ENCODE results near the gene GJD3. TPM values are rescaled to one million over a fixed set of nuclear protein-coding genes. Genes with fewer than 3 reads are reported as not detected.

The GJD3 gene
- total and polyA plus RNA-seq, 9 of the 15 experiments (the other 6 are each of a cell fraction or from before 2014, with no cell fraction given) = 0.17 to 0.38 TPM; not detected in 7

GRCh38 chr17:40340880-40341807 lies 23.4 kb downstream of the GJD3 start (continued):
- TF ChIP-seq ZNF407 (IDR thresholded peaks at IDR 0.05; ENCODE audit: low read depth) (no peak), CREB1 (IDR thresholded peaks at IDR 0.05) (peak; percentile 97), CREB1 (CRISPR knock-in tag; IDR thresholded peaks at IDR 0.05) (peak; percentile 94), ETV5 (CRISPR knock-in tag; IDR thresholded peaks at IDR 0.05; ENCODE audit: low read depth) (peak; percentile 71), ZNF449 (CRISPR knock-in tag; IDR thresholded peaks at IDR 0.05) (no peak), PRMT5 (CRISPR knock-in tag; IDR thresholded peaks at IDR 0.05) (no peak), CBX8 (IDR thresholded peaks at IDR 0.05; ENCODE audit: borderline replicate concordance, extremely low read depth, low read depth, low read length, poor library complexity, severe bottlenecking) (no peak), ZNF133 (CRISPR knock-in tag; IDR thresholded peaks at IDR 0.05) (no peak), TCF7 (IDR thresholded peaks at IDR 0.05; ENCODE audit: borderline replicate concordance) (no peak), E2F6 (IDR thresholded peaks at IDR 0.05; ENCODE audit: borderline replicate concordance in 1 of 2, extremely low read depth in 1 of 2, insufficient read depth in 1 of 2, insufficient read length in 1 of 2, low read depth in 1 of 2, low read length in 1 of 2, poor library complexity in 1 of 2, severe bottlenecking in 1 of 2) (peak; percentile 12 to 25), MED1 (CRISPR knock-in tag; IDR thresholded peaks at IDR 0.05; ENCODE audit: borderline replicate concordance) (peak; percentile 66; the same call in 1 of the 2 replicates), ATF2 (CRISPR knock-in tag; IDR thresholded peaks at IDR 0.05) (0 out of 2 replicates have a peak, but pooled peaks have one; percentile 62), HMGN3 (IDR thresholded peaks at IDR 0.05; ENCODE audit: borderline replicate concordance, extremely low read depth, insufficient read length, low read depth, low read length) (peak; percentile 84)

Data from K562 (cell line).